ENCODE data around the gene SLC12A2.

SLC12A2 gene

DNA sequence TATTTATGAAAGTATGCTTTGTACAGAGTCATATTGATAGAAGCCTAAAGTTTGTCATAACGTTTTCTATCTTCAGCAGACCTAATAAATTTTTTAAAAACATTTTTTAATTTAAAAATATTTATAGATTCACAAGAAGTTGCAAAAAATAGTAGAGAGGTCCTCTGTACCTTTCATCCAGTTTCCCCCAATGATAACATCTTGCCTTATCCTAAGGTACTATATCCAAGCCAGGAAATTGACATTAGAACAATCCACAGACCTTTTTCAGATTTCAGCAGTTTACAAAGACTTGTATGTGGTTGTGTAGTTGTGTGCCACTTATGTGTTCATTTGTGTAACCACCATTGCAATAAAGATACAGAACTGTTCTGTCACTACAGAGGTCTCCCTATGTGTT, 88.5 kb downstream of the SLC12A2 start:
- DNase-seq, result no peak

DNA sequence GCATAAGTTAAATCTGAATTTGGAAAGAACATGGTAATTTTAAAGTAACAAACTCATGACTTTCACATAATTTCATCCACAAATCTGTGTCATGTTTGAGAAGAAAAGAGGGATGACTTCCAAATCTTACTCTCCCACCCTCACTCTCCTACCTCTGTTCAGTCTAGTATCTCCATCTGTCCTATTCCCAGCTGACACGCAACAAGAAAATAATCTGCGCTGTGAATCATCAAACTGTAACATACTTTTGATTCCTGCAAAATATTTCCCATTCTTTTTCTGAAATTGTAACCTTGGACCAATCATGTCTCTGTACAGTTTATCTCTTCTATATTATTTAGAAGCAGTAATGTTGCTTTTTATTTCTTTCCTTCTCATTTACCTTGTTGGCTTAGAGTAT, 91.4 kb downstream of the SLC12A2 start:
- peak; percentile 55 for DNase-seq

- DNase-seq, result no peak
These were observed 108.8 kb downstream of the SLC12A2 start for GRCh38 chr5:128192368-128192767.

GRCh38 chr5:128193665-128194390, 110.3 kb downstream of the SLC12A2 start:
- no peak for DNase-seq

DNA sequence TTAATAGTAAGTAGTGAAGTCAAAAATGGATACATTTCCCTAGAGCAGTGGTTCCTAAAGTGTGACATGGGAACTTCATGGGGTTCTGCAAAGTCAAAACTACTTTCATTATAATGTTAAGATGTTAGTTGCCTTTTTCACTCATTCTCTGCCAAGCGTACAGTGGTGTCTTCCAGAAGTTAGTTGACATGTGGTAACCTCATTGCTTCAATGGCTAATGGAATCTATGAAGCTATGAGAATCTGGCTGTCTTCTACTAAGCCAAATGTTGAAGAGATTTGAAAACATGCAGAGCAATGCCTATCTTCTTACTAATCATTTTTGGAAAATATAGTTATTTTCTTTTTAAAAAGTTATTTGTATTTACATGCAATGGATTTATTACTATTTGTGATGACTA, 111.8 kb downstream of the SLC12A2 start:
- no peak for DNase-seq

DNA sequence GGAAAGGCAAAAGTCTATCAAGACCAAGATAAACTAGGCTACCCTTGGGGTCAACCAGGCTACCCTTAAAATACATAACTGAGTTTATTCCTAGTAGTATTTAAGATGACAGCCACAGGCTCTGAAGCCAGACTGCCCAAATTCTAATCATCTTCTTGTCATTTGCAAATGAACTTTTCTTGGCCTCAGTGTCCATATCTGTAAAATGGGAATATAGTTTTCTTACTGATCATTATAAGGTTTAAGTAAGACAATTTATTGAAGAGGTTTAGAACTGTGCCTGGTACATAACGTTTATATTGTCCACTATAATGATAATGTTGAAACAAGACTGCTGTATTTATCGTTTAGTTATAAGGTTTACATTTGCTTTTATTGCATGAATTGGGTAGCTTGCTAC, 112.5 kb downstream of the SLC12A2 start:
- no peak for DNase-seq

DNA sequence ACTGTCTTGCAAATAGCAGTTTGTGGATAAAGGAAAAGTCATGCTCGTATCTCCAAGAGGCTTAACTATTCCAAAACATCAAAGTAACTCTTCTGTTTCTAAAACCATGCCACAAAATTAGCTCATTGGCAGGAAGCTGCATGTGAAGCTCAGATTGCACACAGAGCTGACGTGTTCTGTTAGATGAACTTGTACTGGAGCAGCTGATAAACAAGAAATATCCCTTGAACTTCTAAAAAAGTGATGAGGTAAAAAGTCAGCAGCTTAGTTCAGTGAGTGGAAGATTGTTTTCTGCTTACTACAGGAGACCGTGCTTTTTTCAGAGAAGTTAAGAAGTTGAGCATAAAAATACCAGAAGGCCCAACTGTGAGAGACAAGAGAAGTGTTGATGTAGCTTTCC, 113.2 kb downstream of the SLC12A2 start:
- DNase-seq, result peak; percentile 25

GRCh38 chr5:128197896-128198522, 114.4 kb downstream of the SLC12A2 start:
- DNase-seq, result no peak

DNA sequence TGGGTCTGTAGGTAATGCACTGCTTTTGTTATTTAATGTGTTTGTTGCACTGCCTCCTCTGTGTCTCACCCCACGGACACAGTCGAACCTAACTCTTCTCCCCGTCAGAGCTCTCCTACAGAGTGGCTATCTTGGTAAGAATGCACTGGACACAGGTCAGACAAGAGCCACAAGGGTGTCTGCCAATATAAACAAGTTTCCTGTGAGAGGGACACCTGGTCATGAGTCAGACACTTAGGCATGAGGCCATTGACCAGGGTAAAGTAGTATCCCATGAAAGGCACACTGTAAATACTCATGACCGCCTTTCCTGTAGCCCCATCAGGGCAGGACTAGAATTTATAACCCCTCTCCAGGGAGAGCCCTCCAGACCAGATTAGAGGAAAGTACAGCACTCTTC, 115.5 kb downstream of the SLC12A2 start:
- DNase-seq, result peak; percentile 12

GRCh38 chr5:128199611-128200010, 116.0 kb downstream of the SLC12A2 start:
- DNase-seq, result no peak

DNA sequence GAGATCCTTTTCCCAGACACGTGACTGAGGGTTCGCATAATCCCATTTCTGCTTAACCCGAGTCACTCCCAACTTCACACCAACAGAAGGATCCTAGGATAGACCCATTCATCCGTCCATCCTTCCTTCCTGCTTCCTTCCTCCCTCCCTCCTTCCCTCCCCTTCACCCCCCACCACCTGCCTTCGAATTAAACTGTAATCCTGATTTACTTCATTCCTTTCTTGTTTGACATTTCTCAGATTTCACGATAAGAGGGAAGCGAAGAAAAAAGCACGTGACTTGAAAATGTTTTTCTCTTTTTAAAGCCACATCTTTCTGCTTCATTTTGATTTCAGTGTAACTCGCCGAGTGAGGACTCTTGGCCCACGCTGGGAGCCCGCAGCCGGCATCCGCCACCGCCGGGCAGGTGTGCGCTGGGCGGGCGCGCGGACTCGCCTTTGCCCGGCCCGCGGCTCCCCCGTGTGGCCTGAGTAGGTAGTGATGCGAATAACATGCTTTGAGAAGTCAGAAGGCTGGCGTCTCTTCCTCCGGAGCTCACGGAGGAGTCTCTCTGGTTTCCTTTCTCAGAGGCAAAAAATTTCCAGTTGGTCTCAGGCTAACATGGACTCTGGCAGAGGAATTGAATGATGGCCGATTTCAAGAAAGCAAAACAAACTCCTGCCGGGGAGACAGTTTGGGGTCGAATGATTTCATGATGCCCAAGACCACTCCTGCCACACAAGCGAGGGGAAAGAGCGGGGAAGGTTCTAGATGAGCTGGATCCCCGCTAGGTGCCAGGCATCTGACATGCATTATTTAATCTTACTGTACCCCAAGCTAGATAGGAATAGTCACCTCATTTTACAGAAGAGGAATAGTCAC, 117.7 kb downstream of the SLC12A2 start:
- peak; percentile 58 for DNase-seq

- no peak for DNase-seq
These were observed 118.8 kb downstream of the SLC12A2 start for GRCh38 chr5:128202320-128202719.

DNA sequence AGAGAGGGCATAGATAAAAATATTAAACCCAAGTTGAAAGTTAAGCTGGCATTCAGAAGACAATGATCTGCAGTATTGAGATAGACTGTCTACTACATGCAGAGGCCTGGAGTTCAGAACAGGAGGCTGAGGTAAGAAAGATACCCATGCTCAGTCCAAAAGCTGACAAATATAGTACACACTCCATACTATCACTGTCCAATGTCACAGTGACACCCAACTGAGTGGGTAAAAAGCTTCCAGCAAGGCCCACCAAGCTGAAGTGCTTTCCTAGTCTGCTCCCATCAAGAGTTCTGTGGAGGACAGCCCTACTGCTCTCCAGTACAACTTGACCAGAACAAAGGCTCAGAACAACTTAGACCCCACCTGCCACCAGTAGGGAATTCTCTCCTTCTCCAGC, 124.9 kb downstream of the SLC12A2 start:
- DNase-seq, result no peak

GRCh38 chr5:128212191-128212806, 128.7 kb downstream of the SLC12A2 start:
- DNase-seq, result no peak

GRCh38 chr5:128213340-128213739, 129.8 kb downstream of the SLC12A2 start:
- DNase-seq, result peak; percentile 65

- DNase-seq, result no peak
These were observed 130.3 kb downstream of the SLC12A2 start for GRCh38 chr5:128213833-128214232.

GRCh38 chr5:128216285-128216684, 132.7 kb downstream of the SLC12A2 start:
- no peak for DNase-seq

- DNase-seq, result peak; percentile 81
These were observed 133.4 kb downstream of the SLC12A2 start for GRCh38 chr5:128216860-128217531.

DNA sequence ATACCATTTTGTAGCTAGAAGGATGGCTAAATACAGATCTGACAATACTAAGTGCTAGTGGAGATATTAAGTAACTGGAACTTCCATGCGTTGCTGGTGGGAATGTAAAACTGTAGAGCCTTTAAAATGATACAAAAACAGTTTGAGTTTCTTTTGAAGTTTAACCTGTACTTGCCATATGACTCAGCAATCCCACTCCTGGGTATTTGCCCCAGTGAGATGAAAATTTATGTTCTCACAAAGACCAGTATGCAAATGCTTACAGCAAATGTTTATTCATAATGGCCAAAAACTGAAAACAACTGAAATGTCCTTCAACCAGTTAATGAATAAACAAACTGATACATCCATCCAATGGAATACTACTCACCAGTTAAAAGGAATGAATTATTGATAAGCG, 137.3 kb downstream of the SLC12A2 start:
- no peak for DNase-seq

- DNase-seq, result no peak
These were observed 140.8 kb downstream of the SLC12A2 start for GRCh38 chr5:128224336-128224735.

DNA sequence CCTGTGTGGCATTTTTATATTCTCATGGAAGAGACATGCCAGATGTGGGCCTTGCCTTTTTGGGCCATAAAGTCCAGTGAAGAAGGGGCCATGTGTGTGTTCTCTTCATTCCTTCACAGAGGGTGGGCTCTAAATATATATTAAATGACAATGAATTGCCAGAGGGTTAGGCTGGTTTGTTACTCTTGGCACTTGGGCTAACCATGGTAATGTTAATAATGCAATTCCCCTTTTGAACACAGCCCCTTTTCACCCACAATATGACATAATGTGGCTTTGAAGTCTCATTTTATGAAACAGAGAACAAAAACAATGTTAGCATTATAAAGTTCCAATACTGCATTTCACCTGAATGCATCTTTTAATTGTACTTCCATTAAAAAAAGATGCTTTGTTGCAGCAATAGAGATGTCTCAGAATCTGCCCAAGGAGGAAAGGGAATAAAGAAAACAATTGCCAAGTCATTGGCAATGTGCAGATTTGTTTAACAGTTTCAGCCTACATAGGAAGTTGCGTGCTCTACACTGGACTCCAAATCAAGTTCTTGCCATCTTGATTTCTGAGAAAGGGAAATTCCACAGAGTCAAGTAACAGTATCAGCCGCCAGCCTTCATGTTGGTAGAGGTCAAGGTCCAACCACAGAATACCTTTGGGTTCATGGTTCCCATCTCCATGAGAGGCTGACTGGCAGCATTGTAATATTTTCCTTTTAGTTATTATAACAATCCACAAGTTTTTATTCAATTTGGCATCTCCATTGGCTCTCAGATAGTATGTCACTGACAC, 141.9 kb downstream of the SLC12A2 start:
- no peak for DNase-seq

- peak; percentile 85 for DNase-seq
These were observed 144.4 kb downstream of the SLC12A2 start for GRCh38 chr5:128228008-128228407.
